Measurements from ENCODE around the gene ADIPOQ.

The ADIPOQ gene

DNA sequence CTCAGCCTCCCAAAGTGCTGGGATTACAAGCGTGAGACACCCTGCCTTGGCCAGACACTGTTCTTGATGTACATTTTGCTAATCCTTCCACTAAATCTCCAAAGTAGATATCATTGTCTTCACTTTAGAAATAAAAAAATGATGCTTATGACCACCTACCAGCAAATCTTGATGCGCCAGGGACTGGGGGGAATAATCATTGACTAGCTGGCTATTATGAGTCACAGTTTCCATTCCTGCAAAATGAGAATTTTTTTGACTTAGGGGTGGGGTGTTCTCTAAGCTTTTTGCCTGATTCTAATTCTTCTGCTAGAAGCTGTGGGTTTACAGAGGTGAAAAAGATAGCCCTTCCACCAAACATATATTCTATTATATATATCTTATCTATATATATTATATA lies 19.1 kb upstream of the ADIPOQ start:
- Histone ChIP-seq H3K27me3 (ENCODE audit: control insufficient read depth, insufficient read depth, low read length) (no peaks in the 10 kb centered on the region), H3K4me3 (ENCODE audit: low read depth, low read length) (no peak overlapping the region)

DNA sequence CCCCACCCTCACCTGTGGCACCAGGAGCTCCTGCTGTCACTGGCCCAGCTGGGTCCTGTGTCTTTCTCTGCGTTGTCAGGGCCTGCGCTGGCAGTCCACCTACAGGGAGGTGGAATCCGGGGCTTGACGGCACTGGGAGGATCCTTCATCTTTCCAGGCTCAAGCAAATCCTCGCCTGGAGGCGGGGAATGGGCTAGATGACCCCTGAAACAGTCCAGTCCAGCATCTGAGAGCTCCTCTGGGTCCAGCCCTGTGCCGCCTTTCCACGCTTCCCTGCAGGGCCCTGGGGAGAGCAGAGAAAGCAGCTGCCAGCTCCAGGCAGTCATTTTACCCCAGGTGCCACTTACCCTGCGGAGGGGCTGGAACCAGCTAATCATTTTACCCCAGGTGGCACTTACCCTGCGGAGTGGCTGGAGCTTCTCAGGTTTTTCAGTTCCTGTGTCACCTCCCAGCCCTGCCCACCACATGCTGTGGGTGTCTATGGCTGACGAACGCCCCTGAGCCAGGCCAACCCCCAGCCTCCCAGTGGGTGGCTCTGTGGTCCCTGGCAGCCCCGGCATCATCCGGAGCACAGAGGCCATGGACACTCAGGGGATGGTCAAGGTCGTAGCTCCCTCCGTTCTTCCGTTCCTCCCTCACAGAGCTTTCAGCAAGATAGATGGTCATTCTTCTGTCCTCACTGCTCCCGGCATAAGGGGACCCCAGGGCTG lies 17.9 kb upstream of the ADIPOQ start:
- H3K4me2 ChIP-seq (ENCODE audit: low read length) = no peak overlapping the region
- no peaks in the 10 kb centered on the region for H3K27me3 ChIP-seq (ENCODE audit: control insufficient read depth, insufficient read depth, low read length)
- H3K27ac ChIP-seq = no peak overlapping the region
- H3K36me3 ChIP-seq (ENCODE audit: control insufficient read depth, insufficient read depth, low read length) = no peaks in the 10 kb centered on the region
- H3K9ac ChIP-seq = no peak overlapping the region
- H2AFZ ChIP-seq = peak overlapping the region; percentile 68
- TF ChIP-seq, protein P1, sequence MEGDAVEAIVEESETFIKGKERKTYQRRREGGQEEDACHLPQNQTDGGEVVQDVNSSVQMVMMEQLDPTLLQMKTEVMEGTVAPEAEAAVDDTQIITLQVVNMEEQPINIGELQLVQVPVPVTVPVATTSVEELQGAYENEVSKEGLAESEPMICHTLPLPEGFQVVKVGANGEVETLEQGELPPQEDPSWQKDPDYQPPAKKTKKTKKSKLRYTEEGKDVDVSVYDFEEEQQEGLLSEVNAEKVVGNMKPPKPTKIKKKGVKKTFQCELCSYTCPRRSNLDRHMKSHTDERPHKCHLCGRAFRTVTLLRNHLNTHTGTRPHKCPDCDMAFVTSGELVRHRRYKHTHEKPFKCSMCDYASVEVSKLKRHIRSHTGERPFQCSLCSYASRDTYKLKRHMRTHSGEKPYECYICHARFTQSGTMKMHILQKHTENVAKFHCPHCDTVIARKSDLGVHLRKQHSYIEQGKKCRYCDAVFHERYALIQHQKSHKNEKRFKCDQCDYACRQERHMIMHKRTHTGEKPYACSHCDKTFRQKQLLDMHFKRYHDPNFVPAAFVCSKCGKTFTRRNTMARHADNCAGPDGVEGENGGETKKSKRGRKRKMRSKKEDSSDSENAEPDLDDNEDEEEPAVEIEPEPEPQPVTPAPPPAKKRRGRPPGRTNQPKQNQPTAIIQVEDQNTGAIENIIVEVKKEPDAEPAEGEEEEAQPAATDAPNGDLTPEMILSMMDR (IDR thresholded peaks at IDR 0.05) = no peak
- H3K9me3 ChIP-seq (ENCODE audit: control insufficient read depth, low read length) = no peaks in the 10 kb centered on the region
- H3K4me1 ChIP-seq = peaks cover 9% of the 10 kb centered on the region
- no peaks in the 10 kb centered on the region for H3K79me2 ChIP-seq
- no peak overlapping the region for H3K4me3 ChIP-seq (ENCODE audit: low read depth, low read length)

More for the DNA sequence above, 19.1 kb upstream of the ADIPOQ start:
- no peak overlapping the region for H3K27ac ChIP-seq
- H3K79me2 ChIP-seq = no peaks in the 10 kb centered on the region
- H2AFZ ChIP-seq = no peak overlapping the region
- no peaks in the 10 kb centered on the region for H3K9me3 ChIP-seq (ENCODE audit: control insufficient read depth, low read length)
- H3K4me1 ChIP-seq = peaks cover 9% of the 10 kb centered on the region
- H3K36me3 ChIP-seq (ENCODE audit: control insufficient read depth, insufficient read depth, low read length) = no peaks in the 10 kb centered on the region
- no peak overlapping the region for H3K4me2 ChIP-seq (ENCODE audit: low read length)
- H3K9ac ChIP-seq = no peak overlapping the region
- TF ChIP-seq, protein P1 (IDR thresholded peaks at IDR 0.05) = no peak

DNA sequence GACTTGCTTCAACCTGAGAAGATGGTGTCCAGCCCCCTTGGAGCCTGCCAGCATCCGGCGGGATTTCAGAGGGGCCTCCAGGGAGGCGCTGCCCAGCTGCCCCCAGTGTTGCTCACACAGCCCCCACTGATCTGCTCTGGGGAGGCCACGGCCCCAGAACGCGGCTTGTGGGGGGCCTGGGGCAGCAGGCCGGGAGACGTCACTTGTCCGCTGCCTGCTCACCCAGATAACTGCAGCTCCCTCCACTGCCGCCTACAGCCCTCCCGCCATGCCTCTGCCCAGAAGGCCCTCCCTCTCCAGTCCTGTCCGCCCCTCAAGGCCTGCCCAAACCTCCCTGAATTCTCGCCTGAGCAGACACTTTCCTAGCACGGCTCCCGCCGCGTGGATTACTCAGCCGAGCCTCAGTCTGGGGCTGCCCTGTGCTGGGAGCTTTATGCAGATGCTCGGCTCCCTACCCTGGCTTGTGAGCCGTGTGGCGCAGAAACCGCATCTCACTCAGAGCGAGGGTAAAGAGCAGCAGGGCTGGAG lies 17.2 kb upstream of the ADIPOQ start:
- Histone ChIP-seq H3K79me2 (no peaks in the 10 kb centered on the region), H3K27ac (no peak overlapping the region), H3K36me3 (ENCODE audit: control insufficient read depth, insufficient read depth, low read length) (no peaks in the 10 kb centered on the region), H3K9ac (no peak overlapping the region), H3K4me2 (ENCODE audit: low read length) (no peak overlapping the region), H2AFZ (peak overlapping the region; percentile 68), H3K4me3 (ENCODE audit: low read depth, low read length) (no peak overlapping the region), H3K9me3 (ENCODE audit: control insufficient read depth, low read length) (no peaks in the 10 kb centered on the region), H3K27me3 (ENCODE audit: control insufficient read depth, insufficient read depth, low read length) (no peaks in the 10 kb centered on the region), H3K4me1 (peaks cover 9% of the 10 kb centered on the region)
- TF ChIP-seq, protein P1 (IDR thresholded peaks at IDR 0.05) = no peak

DNA sequence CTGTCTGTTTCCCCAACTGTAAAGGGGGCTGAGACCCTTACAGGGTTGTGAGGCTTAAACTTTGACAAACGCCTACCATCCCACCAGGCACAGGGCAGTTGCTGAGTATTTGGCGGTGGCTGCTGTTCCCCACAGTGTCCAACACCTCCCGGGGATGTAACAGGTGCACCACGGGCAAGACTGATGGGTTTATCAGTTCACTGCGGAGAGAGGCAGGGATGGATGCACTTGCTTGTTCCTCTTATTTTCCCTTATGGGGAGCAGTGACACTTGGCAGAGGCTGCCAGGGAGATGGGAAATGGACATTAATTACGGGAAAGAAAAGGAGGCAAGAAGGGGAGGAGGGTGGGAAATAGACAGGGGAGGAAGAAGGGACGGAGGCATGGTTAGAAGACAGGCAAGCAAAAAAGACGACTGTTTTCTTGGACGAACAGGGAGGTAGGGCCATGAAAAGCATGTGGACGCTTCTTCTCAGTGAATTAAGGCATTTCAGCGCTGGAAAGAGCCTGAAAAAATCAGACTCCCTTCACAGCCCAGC lies 16.6 kb upstream of the ADIPOQ start:
- H3K36me3 ChIP-seq (ENCODE audit: control insufficient read depth, insufficient read depth, low read length) = no peaks in the 10 kb centered on the region
- H3K9me3 ChIP-seq (ENCODE audit: control insufficient read depth, low read length) = no peaks in the 10 kb centered on the region
- no peak overlapping the region for H3K4me3 ChIP-seq (ENCODE audit: low read depth, low read length)
- TF ChIP-seq, protein P1 (IDR thresholded peaks at IDR 0.05) = no peak
- H3K27me3 ChIP-seq (ENCODE audit: control insufficient read depth, insufficient read depth, low read length) = no peaks in the 10 kb centered on the region
- H3K79me2 ChIP-seq = no peaks in the 10 kb centered on the region
- H3K4me2 ChIP-seq (ENCODE audit: low read length) = no peak overlapping the region
- peaks cover 9% of the 10 kb centered on the region for H3K4me1 ChIP-seq
- no peak overlapping the region for H3K9ac ChIP-seq
- H2AFZ ChIP-seq = no peak overlapping the region
- no peak overlapping the region for H3K27ac ChIP-seq
